ENCODE measurements around the gene SERTM1.

Gene SERTM1

DNA sequence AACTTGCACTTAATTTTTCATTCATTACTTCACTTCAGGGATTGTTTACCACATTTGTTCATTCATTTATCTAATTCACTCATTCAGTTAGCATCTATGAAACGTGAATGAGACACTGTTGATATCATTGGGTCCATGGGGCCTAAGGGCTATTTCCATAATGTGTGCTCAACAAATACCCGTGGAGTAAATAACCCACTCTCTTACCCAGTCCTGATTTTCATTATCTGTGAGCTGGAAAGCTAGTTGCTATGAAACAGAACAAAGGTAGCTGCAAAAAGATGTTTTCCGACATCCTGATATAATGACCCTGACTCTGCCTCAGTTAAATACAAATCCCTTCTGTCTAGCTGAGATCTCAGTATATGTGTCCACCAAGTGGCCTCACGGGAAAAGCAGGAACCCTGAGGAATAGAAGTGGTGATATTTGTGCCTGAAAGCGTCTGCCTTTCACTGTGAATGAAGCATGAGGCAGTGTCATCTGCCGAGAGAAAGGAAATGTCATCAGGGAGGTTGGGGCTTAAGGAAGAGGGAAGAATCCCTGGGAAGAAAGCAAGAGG, 63.8 kb downstream of the SERTM1 start:
- Histone ChIP-seq H3K4me1 (ENCODE audit: control insufficient read depth, insufficient read depth, low read depth, low read length) (no peaks in the 10 kb centered on the region), H2BK5ac (ENCODE audit: low read depth, low read length, poor library complexity, severe bottlenecking) (no peak overlapping the region), H3K23ac (ENCODE audit: low read length in 2 of 2) (no peak overlapping the region), H2AFZ (ENCODE audit: low read depth, low read length) (no peak overlapping the region), H3K27ac (ENCODE audit: low read length, poor library complexity, severe bottlenecking) (no peak overlapping the region), H4K91ac (ENCODE audit: low read length) (no peak overlapping the region), H2BK12ac (ENCODE audit: low read length in 2 of 2) (no peak overlapping the region), H3K9me3 (ENCODE audit: control insufficient read depth, low read length) (peaks cover 6% of the 10 kb centered on the region), H4K8ac (ENCODE audit: low read length) (no peak overlapping the region), H3K4me2 (ENCODE audit: low read length, poor library complexity, severe bottlenecking) (no peak overlapping the region), H3K27me3 (ENCODE audit: control insufficient read depth in 1 of 2, insufficient read depth in 1 of 2, low read length in 2 of 2) (peaks cover 0 to 15% of the 10 kb centered on the region in 2 experiments), H3K4me3 (ENCODE audit: insufficient read depth in 1 of 2, low read depth in 1 of 2, low read length in 2 of 2) (no peak overlapping the region), H3K36me3 (ENCODE audit: control insufficient read depth in 1 of 2, insufficient read depth in 2 of 2, low read depth in 1 of 2, low read length in 2 of 2) (no peaks in the 10 kb centered on the region), H2BK15ac (ENCODE audit: low read depth, poor library complexity, severe bottlenecking) (no peak overlapping the region), H2BK120ac (ENCODE audit: low read depth, low read length) (no peak overlapping the region), H3K18ac (ENCODE audit: low read depth in 1 of 2, low read length in 2 of 2) (no peak overlapping the region), H3K79me1 (replicated peaks; ENCODE audit: low read length, poor library complexity, severe bottlenecking) (no peaks in the 10 kb centered on the region), H3K14ac (ENCODE audit: low read length in 2 of 2) (no peak overlapping the region), H3K4ac (ENCODE audit: low read depth in 1 of 2, low read length in 2 of 2) (no peak overlapping the region), H3K9ac (ENCODE audit: low read length) (no peak overlapping the region), H2AK5ac (ENCODE audit: low read length, severe bottlenecking) (no peak overlapping the region)
- WGBS: 64% methylated on average over 5 of the region's 6 CpGs
- DNase-seq: no peak

DNA sequence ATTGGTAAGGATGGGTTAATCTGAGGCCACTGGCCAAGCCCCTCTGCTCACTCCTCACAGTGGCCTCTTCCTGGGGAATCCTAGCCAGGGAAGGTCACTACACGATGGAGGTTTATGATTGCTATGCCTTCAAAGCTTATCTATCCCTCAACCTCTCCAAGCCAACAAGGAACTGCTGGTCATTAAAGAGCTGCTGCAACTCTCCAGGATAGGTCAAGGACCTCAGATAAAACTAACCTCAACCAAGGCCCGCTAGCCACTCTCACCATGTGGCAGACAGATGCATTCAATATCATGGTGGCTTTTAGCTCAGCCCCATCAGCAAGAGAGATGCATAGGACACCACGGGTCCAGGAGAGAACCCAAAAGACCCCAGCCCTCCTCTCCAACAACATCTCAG, 71.6 kb downstream of the SERTM1 start:
- no peaks in the 10 kb centered on the region for H3K4me1 ChIP-seq (ENCODE audit: control insufficient read depth, insufficient read depth, low read depth, low read length)

DNA sequence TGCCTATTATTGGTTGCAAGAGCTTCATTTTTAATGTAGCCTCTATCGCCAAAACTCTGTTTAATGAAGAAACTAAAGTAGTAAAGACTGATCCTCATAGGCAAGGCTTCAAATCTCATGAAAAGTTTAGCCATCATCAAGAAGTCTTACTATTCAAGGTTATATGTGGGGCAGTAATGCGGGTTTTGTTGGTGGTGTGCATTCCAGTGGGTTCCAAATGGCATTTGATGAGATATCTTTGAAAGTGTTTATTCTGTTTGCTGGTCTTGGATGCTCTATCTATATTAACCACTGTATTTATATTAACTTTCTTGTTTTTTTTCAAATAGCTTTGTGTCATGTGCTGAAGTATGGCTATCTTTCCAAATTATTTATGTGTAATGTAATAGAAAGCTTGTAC, 72.2 kb downstream of the SERTM1 start:
- H2AK5ac ChIP-seq (ENCODE audit: low read length, severe bottlenecking): no peak overlapping the region
- H3K4me3 ChIP-seq (ENCODE audit: insufficient read depth in 1 of 2, low read depth in 1 of 2, low read length in 2 of 2): no peak overlapping the region
- H3K36me3 ChIP-seq (ENCODE audit: control insufficient read depth in 1 of 2, insufficient read depth in 2 of 2, low read depth in 1 of 2, low read length in 2 of 2): no peaks in the 10 kb centered on the region
- H2AFZ ChIP-seq (ENCODE audit: low read depth, low read length): no peak overlapping the region
- no peak overlapping the region for H4K91ac ChIP-seq (ENCODE audit: low read length)
- no peaks in the 10 kb centered on the region for H3K4me1 ChIP-seq (ENCODE audit: control insufficient read depth, insufficient read depth, low read depth, low read length)
- no peak overlapping the region for H3K14ac ChIP-seq (ENCODE audit: low read length in 2 of 2)
- H3K9ac ChIP-seq (ENCODE audit: low read length): no peak overlapping the region
- no peak overlapping the region for H2BK5ac ChIP-seq (ENCODE audit: low read depth, low read length, poor library complexity, severe bottlenecking)
- H2BK12ac ChIP-seq (ENCODE audit: low read length in 2 of 2): no peak overlapping the region
- DNase-seq: no peak
- H2BK120ac ChIP-seq (ENCODE audit: low read depth, low read length): no peak overlapping the region
- no peaks in the 10 kb centered on the region for H3K79me1 ChIP-seq (replicated peaks; ENCODE audit: low read length, poor library complexity, severe bottlenecking)
- no peak overlapping the region for H3K27ac ChIP-seq (ENCODE audit: low read length, poor library complexity, severe bottlenecking)
- H3K4me2 ChIP-seq (ENCODE audit: low read length, poor library complexity, severe bottlenecking): no peak overlapping the region
- no peak overlapping the region for H2BK15ac ChIP-seq (ENCODE audit: low read depth, poor library complexity, severe bottlenecking)
- no peaks in the 10 kb centered on the region for H3K27me3 ChIP-seq (ENCODE audit: control insufficient read depth in 1 of 2, insufficient read depth in 1 of 2, low read length in 2 of 2)
- peaks cover 4% of the 10 kb centered on the region for H3K9me3 ChIP-seq (ENCODE audit: control insufficient read depth, low read length)
- H3K18ac ChIP-seq (ENCODE audit: low read depth in 1 of 2, low read length in 2 of 2): no peak overlapping the region
- WGBS: 83% methylated on average over 1 of the region's 2 CpGs
- no peak overlapping the region for H3K4ac ChIP-seq (ENCODE audit: low read depth in 1 of 2, low read length in 2 of 2)
- H4K8ac ChIP-seq (ENCODE audit: low read length): no peak overlapping the region
- no peak overlapping the region for H3K23ac ChIP-seq (ENCODE audit: low read length in 2 of 2)

More for the DNA sequence above, 71.6 kb downstream of the SERTM1 start:
- no peak overlapping the region for H4K91ac ChIP-seq (ENCODE audit: low read length)
- H3K79me1 ChIP-seq (replicated peaks; ENCODE audit: low read length, poor library complexity, severe bottlenecking): no peaks in the 10 kb centered on the region
- H3K9ac ChIP-seq (ENCODE audit: low read length): no peak overlapping the region
- no peak overlapping the region for H2BK12ac ChIP-seq (ENCODE audit: low read length in 2 of 2)
- peaks cover 4% of the 10 kb centered on the region for H3K9me3 ChIP-seq (ENCODE audit: control insufficient read depth, low read length)
- no peak overlapping the region for H2AK5ac ChIP-seq (ENCODE audit: low read length, severe bottlenecking)
- no peak overlapping the region for H3K18ac ChIP-seq (ENCODE audit: low read depth in 1 of 2, low read length in 2 of 2)
- no peak overlapping the region for H2BK15ac ChIP-seq (ENCODE audit: low read depth, poor library complexity, severe bottlenecking)
- H3K4me3 ChIP-seq (ENCODE audit: insufficient read depth in 1 of 2, low read depth in 1 of 2, low read length in 2 of 2): no peak overlapping the region
- H3K14ac ChIP-seq (ENCODE audit: low read length in 2 of 2): no peak overlapping the region
- no peak overlapping the region for H3K27ac ChIP-seq (ENCODE audit: low read length, poor library complexity, severe bottlenecking)
- no peak overlapping the region for H3K23ac ChIP-seq (ENCODE audit: low read length in 2 of 2)
- H2BK5ac ChIP-seq (ENCODE audit: low read depth, low read length, poor library complexity, severe bottlenecking): no peak overlapping the region
- no peaks in the 10 kb centered on the region for H3K27me3 ChIP-seq (ENCODE audit: control insufficient read depth in 1 of 2, insufficient read depth in 1 of 2, low read length in 2 of 2)
- H3K4me2 ChIP-seq (ENCODE audit: low read length, poor library complexity, severe bottlenecking): no peak overlapping the region
- no peak for DNase-seq
- H2AFZ ChIP-seq (ENCODE audit: low read depth, low read length): no peak overlapping the region
- H3K36me3 ChIP-seq (ENCODE audit: control insufficient read depth in 1 of 2, insufficient read depth in 2 of 2, low read depth in 1 of 2, low read length in 2 of 2): no peaks in the 10 kb centered on the region
- no peak overlapping the region for H2BK120ac ChIP-seq (ENCODE audit: low read depth, low read length)
- H3K4ac ChIP-seq (ENCODE audit: low read depth in 1 of 2, low read length in 2 of 2): no peak overlapping the region
- WGBS: 74% methylated on average over 3 of the region's 3 CpGs
- no peak overlapping the region for H4K8ac ChIP-seq (ENCODE audit: low read length)
